GM12878 (cell line): Measurements from ENCODE around the gene FAM53B. TPM values are rescaled to one million over a fixed set of nuclear protein-coding genes. Genes with fewer than 3 reads are reported as not detected.

ENCODE experiments used
- ATAC-seq: fragments of 200-7000 bp; cut with Tn5 transposase; 3 replicates; pipeline ENCODE4 v1.9.1; 2020; ENCODE audit warnings: mild to moderate bottlenecking, moderate library complexity
- BruUV-seq: library from RNA; stranded (reverse); fragments of 400-500 nt; replicated peaks from 2 replicates; lab custom pipeline; 2021; lab: Mats Ljungman, UMichigan
- CTCF ChIA-PET: fragments of 300-600 bp; sonication (Branson Sonifier 250); formaldehyde crosslinking; extraction: SDS; loops from one replicate; lab custom pipeline; 2021; ENCODE audit warnings: inconsistent platforms; lab: Yijun Ruan, JAX
- POLR2A ChIA-PET: fragments of 350-600 bp; formaldehyde crosslinking; extraction: SDS; loops from one replicate; lab custom pipeline; 2021; ENCODE audit warnings: inconsistent platforms; lab: Charles Lee
- RAD21 ChIA-PET: fragments of 300-600 bp; sonication (Branson Sonifier 250); formaldehyde crosslinking; loops from one replicate; lab custom pipeline; 2023; ENCODE audit warnings: antibody characterized with exemption; ENCODE audit not compliant: unreplicated experiment; lab: Charles Lee
- SMC1A ChIA-PET: fragments of 300-600 bp; sonication (Branson Sonifier 250); formaldehyde crosslinking; loops from one replicate; lab custom pipeline; 2023; ENCODE audit not compliant: unreplicated experiment, uncharacterized antibody; lab: Charles Lee
- DNase-seq: peaks from one replicate; pipeline ENCODE4 v3.0.0-alpha.2; 2011; ENCODE audit warnings: low read depth, low spot score
- FAIRE-seq: peaks from 3 replicates; lab custom pipeline; 2011; peaks lifted over from hg19 to GRCh38; lab: Jason Lieb, UNC
- H2AFZ ChIP-seq: 2 replicates; pipeline ENCODE4 v1.6.0; 2011; ENCODE audit warnings: low read depth, low read length, control low read depth; ENCODE audit not compliant: control insufficient read depth
- H3K27ac ChIP-seq: 2 replicates; pipeline ENCODE4 v1.5.1; 2011; ENCODE audit warnings: control low read depth; ENCODE audit not compliant: control insufficient read depth, insufficient read depth
- H3K27me3 ChIP-seq, 2 experiments: replicated peaks in 1 of 2; 2 replicates each; pipeline versions ENCODE4 v1.6.0 to v1.6.1; 2011; ENCODE audit warnings: low read length in 1 of 2; ENCODE audit not compliant: control insufficient read depth in 2 of 2, insufficient read depth in 2 of 2
- H3K36me3 ChIP-seq, 2 experiments: 2 replicates each; pipeline ENCODE4 v1.5.1; 2011; ENCODE audit warnings: low read length in 1 of 2; ENCODE audit not compliant: control insufficient read depth in 2 of 2, insufficient read depth in 2 of 2
- H3K4me1 ChIP-seq: 2 replicates; pipeline ENCODE4 v1.6.1; 2011; ENCODE audit warnings: mild to moderate bottlenecking, low read length, moderate library complexity, mixed read lengths; ENCODE audit not compliant: control insufficient read depth, insufficient read depth
- H3K4me2 ChIP-seq: 2 replicates; pipeline ENCODE4 v1.6.0; 2011; ENCODE audit warnings: control low read depth; ENCODE audit not compliant: control insufficient read depth, insufficient read depth
- H3K4me3 ChIP-seq: fragments of 200-600 bp; sonication (generic); 2 replicates; pipeline ENCODE4 v1.5.1; 2016
- H3K79me2 ChIP-seq: 2 replicates; pipeline ENCODE4 v1.6.0; 2011; ENCODE audit warnings: low read length; ENCODE audit not compliant: control insufficient read depth, insufficient read depth
- H3K9ac ChIP-seq: 2 replicates; pipeline ENCODE4 v1.8.0; 2011; ENCODE audit warnings: low read length, control low read depth, mixed read lengths; ENCODE audit not compliant: control insufficient read depth, insufficient read depth
- H3K9me3 ChIP-seq: replicated peaks from 3 replicates; pipeline ENCODE4 v1.5.1; 2011; ENCODE audit warnings: mild to moderate bottlenecking, low read length; ENCODE audit not compliant: control insufficient read depth, insufficient read depth
- H4K20me1 ChIP-seq: 2 replicates; pipeline ENCODE4 v1.6.0; 2011; ENCODE audit not compliant: control insufficient read depth, insufficient read depth
- BRCA1 ChIP-seq: IDR thresholded peaks from 2 replicates; pipeline ENCODE4 v1.6.1; 2011; ENCODE audit warnings: low read depth, low read length, improper control_type of control experiment
- NBN ChIP-seq: fragments of 450-650 bp; IDR thresholded peaks from 2 replicates; pipeline ENCODE4 v1.6.1; 2016
- NFYA ChIP-seq: IDR thresholded peaks from 2 replicates; pipeline ENCODE4 v1.6.1; 2011; ENCODE audit warnings: low read depth, mild to moderate bottlenecking, low read length, improper control_type of control experiment, borderline replicate concordance
- RBBP5 ChIP-seq: fragments of 200-600 bp; sonication (generic); conservative IDR thresholded peaks from 2 replicates; pipeline ENCODE4 v1.6.1; 2016
- RCOR1 ChIP-seq: conservative IDR thresholded peaks from 2 replicates; pipeline ENCODE4 v1.6.1; 2012; ENCODE audit warnings: low read depth, low read length, improper control_type of control experiment
- SMAD5 ChIP-seq: IDR thresholded peaks from 2 replicates; pipeline ENCODE4 v1.6.1; 2016; ENCODE audit warnings: antibody characterized with exemption, low read depth
- SREBF1 ChIP-seq: IDR thresholded peaks from 2 replicates; pipeline ENCODE4 v1.6.1; 2012; ENCODE audit warnings: mild to moderate bottlenecking, low read length
- ZBTB40 ChIP-seq: fragments of 450-650 bp; IDR thresholded peaks from 2 replicates; pipeline ENCODE4 v1.6.1; 2016; ENCODE audit warnings: mild to moderate bottlenecking, moderate library complexity, borderline replicate concordance
- WGBS: methylation state at CpG from one replicate; pipeline ENCODE4 v1.1.6; 2016; ENCODE audit warnings: low lambda C conversion rate; ENCODE audit not compliant: insufficient replicate concordance, insufficient coverage; ENCODE audit errors: missing lambda C conversion rate; 5-methylcytosine and 5-hydroxymethylcytosine counted together
- in situ Hi-C: fragments of 300-500 bp; cut with MboI; formaldehyde crosslinking; loops from 9 replicates; pipeline ENCODE4 v1.14.3; 2018; ENCODE audit warnings: mixed read lengths
- intact Hi-C: fragments of 100-400 bp; cut with micrococcal nuclease; formaldehyde crosslinking; loops from one replicate; pipeline ENCODE4 v1.14.2; 2022; ENCODE audit not compliant: unreplicated experiment
- polyA plus RNA-seq, 11 experiments: library from polyadenylated mRNA; depleted of rRNA in 4 of 11; unstranded in 6 of 11; stranded (reverse) in 5 of 11; fragments of >200 nt; fragmentation: Nextera tagmentation in 4 of 11; fragmentation: Illumina TruSeq in 1 of 11; extraction: Ambion mirVana in 4 of 11; extraction: Trizol in 1 of 11; gene quantifications; 1 replicate in 1 of 11; 2 replicates in 10 of 11; pipeline versions ENCODE4 v1.2.1 to v1.2.3, GENCODE V29; 2011 to 2016; ENCODE audit warnings: inconsistent platforms in 2 of 11, missing spikeins in 2 of 11, low read depth in 1 of 11
- total RNA-seq, 4 experiments: library from RNA; depleted of rRNA in 3 of 4; stranded (reverse); fragments of >200 nt in 3 of 4; fragmentation: Illumina TruSeq in 1 of 4; extraction: Trizol in 1 of 4; gene quantifications; 2 replicates each; pipeline versions ENCODE4 v1.2.1 to v1.2.3, GENCODE V29; 2013 to 2021

The FAM53B gene
- total and polyA plus RNA-seq, 10 of the 15 experiments (the other 5 are each of a cell fraction or from before 2014, with no cell fraction given) = 0.05 to 26.3 (median 8.1) TPM

GRCh38 chr10:124656113-124656490, 88.1 kb downstream of the FAM53B start:
- RAD21 ChIA-PET = no interaction called here
- Histone ChIP-seq H2AFZ (no peak overlapping the region), H3K27ac (no peak overlapping the region), H3K9me3 (no peaks in the 10 kb centered on the region), H3K4me2 (no peak overlapping the region), H3K27me3 (no peaks in the 10 kb centered on the region), H3K79me2 (peaks cover 2% of the 10 kb centered on the region; the same call in 1 of the 2 replicates), H3K36me3 (peaks cover 6 to 9% of the 10 kb centered on the region in 2 experiments), H3K4me3 (no peak overlapping the region), H3K4me1 (peaks cover 28% of the 10 kb centered on the region), H3K9ac (no peak overlapping the region), H4K20me1 (peaks cover 4% of the 10 kb centered on the region)
- intact Hi-C loops (no loop called here), in situ Hi-C loops (no loop called here)
- CTCF ChIA-PET = no interaction called here
- POLR2A ChIA-PET = no interaction called here
- TF ChIP-seq ZBTB40 (no peak), BRCA1 (no peak), RCOR1 (no peak), SREBF1 (no peak), SMAD5 (no peak), RBBP5 (no peak), NFYA (no peak), NBN (no peak)
- DNase-seq (no peak), ATAC-seq (no peak), FAIRE-seq (no peak)
- no TSS peak for BruUV-seq
- 96% methylated on average over 7 of the region's 7 CpGs for WGBS
- SMC1A ChIA-PET = no interaction called here
